GM12801 (cell line): Measurements from ENCODE around the gene FARP1.

ENCODE experiments used
- CTCF ChIP-seq: IDR thresholded peaks from one replicate; pipeline ENCODE4 v1.5.1; 2011; ENCODE audit warnings: control low read depth; ENCODE audit not compliant: insufficient read length; ENCODE audit errors: extremely low read depth

FARP1 gene

GRCh38 chr13:98208606-98209005 is 65.7 kb downstream of the FARP1 start:
- no peak for TF ChIP-seq CTCF

GRCh38 chr13:98212763-98213162 is 69.9 kb downstream of the FARP1 start:
- no peak for TF ChIP-seq CTCF

GRCh38 chr13:98213354-98213753 is 70.5 kb downstream of the FARP1 start:
- no peak for TF ChIP-seq CTCF

DNA sequence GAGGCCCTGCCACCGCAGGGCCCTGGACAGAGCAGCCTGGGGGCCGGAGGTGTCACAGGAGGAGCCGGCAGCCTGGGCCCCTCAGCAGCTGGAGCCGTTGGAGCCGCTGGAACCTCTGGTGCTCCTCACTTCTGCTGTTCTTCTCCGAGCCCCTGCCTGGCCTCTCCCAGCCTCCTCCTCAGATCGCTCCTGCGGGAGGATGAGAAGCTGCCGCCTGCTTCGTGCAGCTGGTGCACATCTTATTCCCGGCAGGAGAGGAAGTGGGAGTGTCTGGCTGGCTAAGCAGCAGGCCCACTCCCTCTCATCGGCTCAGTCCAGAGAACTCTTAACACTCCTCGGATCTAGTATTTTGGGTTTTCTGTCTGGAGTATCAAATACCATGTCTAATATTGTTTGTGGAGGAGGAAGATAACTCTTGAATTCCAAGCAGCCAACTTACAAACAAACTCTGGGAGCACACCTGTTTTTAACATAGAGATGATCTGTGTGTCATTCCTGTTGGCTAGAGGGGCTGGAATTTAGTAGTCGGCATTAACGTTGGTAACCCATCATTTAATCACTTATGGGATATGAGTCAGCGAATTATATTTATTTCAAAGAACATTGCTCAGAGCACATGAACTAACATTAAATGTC is 71.2 kb downstream of the FARP1 start:
- TF ChIP-seq CTCF: no peak

DNA sequence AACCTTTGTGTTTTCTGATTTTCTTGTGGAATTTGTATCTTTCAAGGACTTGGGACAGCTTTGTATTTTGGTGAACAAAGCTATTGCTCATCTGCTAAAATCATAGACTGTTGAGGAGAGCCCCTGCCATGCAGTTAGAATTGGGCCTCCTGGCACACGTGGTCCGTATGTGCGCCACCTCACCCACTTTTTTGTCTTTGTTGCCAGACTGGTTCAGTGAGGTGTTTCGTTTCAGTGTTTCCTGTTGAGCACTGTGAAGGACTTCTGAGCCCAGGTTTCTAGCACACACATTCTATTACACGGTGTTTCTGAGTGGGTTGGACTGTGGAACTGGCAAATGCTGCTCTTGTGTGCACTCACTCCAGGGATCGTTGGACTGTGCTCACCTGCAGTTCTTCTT is 71.8 kb downstream of the FARP1 start:
- no peak for TF ChIP-seq CTCF

DNA sequence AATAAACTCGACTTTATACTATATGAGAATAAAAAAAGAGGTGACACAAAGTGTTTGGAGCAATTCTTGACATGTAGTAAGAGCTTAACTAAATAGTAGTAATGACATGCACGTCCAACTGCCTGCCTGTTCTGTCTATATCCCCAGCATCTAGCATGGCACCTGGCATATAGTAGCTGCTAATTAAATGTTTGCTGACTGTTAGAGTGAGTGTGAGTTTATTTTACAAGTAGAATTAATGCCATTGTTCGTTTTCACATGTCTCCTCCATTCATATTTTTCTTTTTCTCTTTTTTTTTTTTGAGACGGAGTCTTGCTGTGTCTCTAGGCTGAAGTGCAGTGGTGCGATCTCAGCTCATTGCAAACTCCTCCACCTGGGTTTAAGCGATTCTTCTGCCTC is 72.6 kb downstream of the FARP1 start:
- TF ChIP-seq CTCF: no peak

- no peak for TF ChIP-seq CTCF
These were observed 73.3 kb downstream of the FARP1 start for GRCh38 chr13:98216135-98216565.
